Measurements from ENCODE around the gene SEC16A.

GRCh38 chr9:136483589-136484152, 831 bp upstream of the SEC16A start:
- TF ChIP-seq POLR2AphosphoS5 (IDR thresholded peaks at IDR 0.05; ENCODE audit: low read depth, low read length): peak; percentile 28; the same call in 1 of the 2 replicates
- no peak for TF ChIP-seq REST (IDR thresholded peaks at IDR 0.05; ENCODE audit: insufficient read depth in 1 of 2, low read depth in 2 of 2, low read length in 2 of 2)
- no peak for TF ChIP-seq SIN3A (IDR thresholded peaks at IDR 0.05; ENCODE audit: borderline replicate concordance, insufficient read depth, low read length)
- peak; percentile 70; the same call in 1 of the 2 replicates for TF ChIP-seq TAF1 (IDR thresholded peaks at IDR 0.05; ENCODE audit: borderline replicate concordance, insufficient read depth, low read length)
- TF ChIP-seq FOXP2 (optimal IDR thresholded peaks at IDR 0.05; ENCODE audit: borderline replicate concordance, extremely low read depth, extremely low read length, insufficient read depth): no peak

Measured in PFSK-1 (cell line).